Thyroid gland (tissue), 4 donors: ENCODE results near the gene MPZL1.

Source experiments
- CTCF ChIP-seq, 6 experiments: fragments of 200-600 bp in 3 of 6; fragments of 450-650 bp in 3 of 6; sonication (generic) in 3 of 6; IDR thresholded peaks; one replicate each; pipeline ENCODE4 v1.5.1; 2016 to 2019; ENCODE audit warnings: antibody characterized with exemption in 6 of 6, mild to moderate bottlenecking in 2 of 6, inconsistent platforms in 1 of 6, moderate library complexity in 1 of 6
- POLR2A ChIP-seq, 2 donors: fragments of 450-650 bp; IDR thresholded peaks; one replicate each; pipeline ENCODE4 v1.6.1; 2017; ENCODE audit warnings: antibody characterized with exemption in 2 of 2, mild to moderate bottlenecking in 2 of 2, moderate library complexity in 1 of 2

- TF ChIP-seq CTCF (IDR thresholded peaks at IDR 0.05) (no peak), POLR2A (IDR thresholded peaks at IDR 0.05) (no peak)
Observed at GRCh38 chr1:167774710-167775109, 52.9 kb downstream of the MPZL1 start.
